ENCODE results near the gene MRPL28.
"Not testable (repeated sequence)": the region's sequence is repeated elsewhere in the genome, so short reads cannot be mapped to it uniquely, and the experiment has no call there.

DNA sequence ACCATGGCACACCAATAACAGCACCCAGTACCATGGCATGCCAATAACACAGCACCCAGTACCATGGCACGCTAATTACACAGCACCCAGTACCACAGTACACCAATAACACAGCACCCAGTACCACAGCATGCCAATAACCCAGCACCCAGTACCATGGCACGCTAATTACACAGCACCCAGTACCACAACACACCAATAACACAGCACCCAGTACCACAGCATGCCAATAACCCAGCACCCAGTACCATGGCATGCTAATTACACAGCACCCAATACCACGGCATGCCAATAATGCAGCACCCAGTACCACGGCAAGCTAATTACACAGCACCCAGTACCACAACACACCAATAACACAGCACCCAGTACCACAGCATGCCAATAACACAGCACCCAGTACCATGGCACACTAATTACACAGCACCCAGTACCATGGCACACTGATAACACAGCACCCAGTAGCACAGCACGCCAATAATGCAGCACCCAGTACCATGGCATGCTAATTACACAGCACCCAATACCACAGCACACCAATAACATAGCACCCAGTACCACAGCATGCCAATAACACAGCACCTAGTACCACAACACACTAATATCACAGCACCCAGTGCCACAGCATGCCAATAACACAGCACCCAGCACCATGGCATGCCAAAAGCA, 36.0 kb downstream of the MRPL28 start:
- TF ChIP-seq, protein P1, sequence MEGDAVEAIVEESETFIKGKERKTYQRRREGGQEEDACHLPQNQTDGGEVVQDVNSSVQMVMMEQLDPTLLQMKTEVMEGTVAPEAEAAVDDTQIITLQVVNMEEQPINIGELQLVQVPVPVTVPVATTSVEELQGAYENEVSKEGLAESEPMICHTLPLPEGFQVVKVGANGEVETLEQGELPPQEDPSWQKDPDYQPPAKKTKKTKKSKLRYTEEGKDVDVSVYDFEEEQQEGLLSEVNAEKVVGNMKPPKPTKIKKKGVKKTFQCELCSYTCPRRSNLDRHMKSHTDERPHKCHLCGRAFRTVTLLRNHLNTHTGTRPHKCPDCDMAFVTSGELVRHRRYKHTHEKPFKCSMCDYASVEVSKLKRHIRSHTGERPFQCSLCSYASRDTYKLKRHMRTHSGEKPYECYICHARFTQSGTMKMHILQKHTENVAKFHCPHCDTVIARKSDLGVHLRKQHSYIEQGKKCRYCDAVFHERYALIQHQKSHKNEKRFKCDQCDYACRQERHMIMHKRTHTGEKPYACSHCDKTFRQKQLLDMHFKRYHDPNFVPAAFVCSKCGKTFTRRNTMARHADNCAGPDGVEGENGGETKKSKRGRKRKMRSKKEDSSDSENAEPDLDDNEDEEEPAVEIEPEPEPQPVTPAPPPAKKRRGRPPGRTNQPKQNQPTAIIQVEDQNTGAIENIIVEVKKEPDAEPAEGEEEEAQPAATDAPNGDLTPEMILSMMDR (IDR thresholded peaks at IDR 0.05), result not testable (repeated sequence)
- TF ChIP-seq POLR2AphosphoS5 (IDR thresholded peaks at IDR 0.05), result not testable (repeated sequence)
